ENCODE measurements around the gene UBAP1L. TPM values are rescaled to one million over a fixed set of nuclear protein-coding genes. Genes with fewer than 3 reads are reported as not detected.

UBAP1L gene
- total and polyA plus RNA-seq, 2 of the 4 experiments (the other 2 are of a cell fraction), result 0.36 to 1.1 TPM

DNA sequence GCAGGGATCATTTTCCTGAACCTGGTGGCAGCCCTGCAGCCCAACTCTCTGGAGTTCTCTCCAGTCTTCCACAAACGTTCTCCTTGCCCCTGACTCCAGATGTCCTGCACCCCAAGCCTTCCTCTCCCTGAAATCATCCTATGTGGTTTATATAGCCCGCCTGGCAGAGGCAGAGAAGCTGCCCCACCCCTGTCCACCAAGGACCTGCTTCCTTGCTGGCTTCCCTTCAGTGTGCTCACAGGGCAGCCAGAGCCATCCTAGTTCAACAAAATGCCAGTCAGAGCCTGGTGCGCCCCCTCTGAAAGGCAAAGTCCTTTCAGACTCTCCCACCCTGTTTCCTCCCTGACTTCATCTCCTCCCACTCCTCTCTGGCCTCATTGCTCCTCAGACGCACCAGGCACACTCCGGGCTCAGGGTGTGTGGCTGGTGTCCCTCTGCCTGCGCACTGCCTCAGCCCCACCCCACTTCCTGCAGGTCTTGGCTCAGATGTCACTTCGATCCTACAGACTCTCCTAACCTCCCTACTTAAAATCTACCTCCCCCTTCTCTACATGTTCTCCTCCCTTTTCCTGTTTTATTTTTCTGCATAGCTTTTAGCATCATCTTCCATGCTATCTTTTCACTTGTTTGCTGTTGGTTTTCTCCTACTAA lies 32.6 kb downstream of the UBAP1L start:
- no peaks in the 10 kb centered on the region; the same call in none of the 2 replicates for H4K20me1 ChIP-seq (ENCODE audit: insufficient read depth, low read length)
- no peaks in the 10 kb centered on the region for H3K9me3 ChIP-seq (ENCODE audit: control insufficient read depth, insufficient read depth, low read length)
- no peak overlapping the region for H3K4me2 ChIP-seq (ENCODE audit: low read depth, low read length)
- peaks cover 61% of the 10 kb centered on the region for H3K27me3 ChIP-seq (ENCODE audit: control insufficient read depth, insufficient read depth, low read length)
- H2AK5ac ChIP-seq (ENCODE audit: low read depth, low read length), result peak overlapping the region; percentile 86
- ATAC-seq (ENCODE audit: low read depth) (no peak), DNase-seq (no peak)
- in situ Hi-C loops (cut with MboI; ENCODE audit: low sequenced_read_pairs) (loop anchor here (10.0 kb wide), 1 partner anchor 48 kb away; no protein-coding TSS in a partner anchor), dilution Hi-C loops (cut with HindIII; ENCODE audit: low sequenced_read_pairs, unreplicated experiment) (no loop called here), intact Hi-C loops (cut with micrococcal nuclease) (no loop called here)
- H3K14ac ChIP-seq (replicated peaks; ENCODE audit: low read depth, low read length), result peak overlapping the region; percentile 46; the same call in 1 of the 2 replicates
- H3K9me1 ChIP-seq (ENCODE audit: insufficient read depth, low read length), result no peaks in the 10 kb centered on the region
- no peak overlapping the region for H2BK20ac ChIP-seq (ENCODE audit: low read depth, low read length)
- H3K4ac ChIP-seq (ENCODE audit: low read depth, low read length), result 0 out of 2 replicates have a peak overlapping the region, but pooled peaks have one; percentile 33
- H3K23ac ChIP-seq (ENCODE audit: low read depth, low read length), result no peak overlapping the region
- H3K4me3 ChIP-seq (ENCODE audit: insufficient read depth, low read depth, low read length), result no peak overlapping the region
- no peak overlapping the region for H2BK5ac ChIP-seq (ENCODE audit: low read depth, low read length, poor library complexity, severe bottlenecking)
- H2AK9ac ChIP-seq (replicated peaks; ENCODE audit: low read depth, low read length, poor library complexity), result peak overlapping the region; percentile 43
- H4K8ac ChIP-seq (ENCODE audit: low read depth in 2 of 2, low read length in 2 of 2), result no peak overlapping the region
- peaks cover 19% of the 10 kb centered on the region; the same call in 1 of the 2 replicates for H3K4me1 ChIP-seq (ENCODE audit: control insufficient read depth, insufficient read depth, low read length)
- H4K5ac ChIP-seq (ENCODE audit: low read depth, low read length), result no peak overlapping the region
- H2AFZ ChIP-seq (replicated peaks; ENCODE audit: low read length, poor library complexity), result peak overlapping the region; percentile 48
- H3K27ac ChIP-seq (ENCODE audit: insufficient read depth, low read length), result no peak overlapping the region
- ChIA-PET POLR2A (ENCODE audit: unreplicated experiment) (no interaction called here), CTCF (interaction anchor here (0.6 to 4.4 kb wide), 9 partner anchors 8 to 48 kb away, joined by 3 to 74 read pairs (median 6); no protein-coding TSS in a partner anchor)
- no TSS peak for BruUV-seq (replicated peaks)
- H4K91ac ChIP-seq (ENCODE audit: insufficient read depth, low read depth, low read length), result no peak overlapping the region
- no peaks in the 10 kb centered on the region for H3K79me1 ChIP-seq (ENCODE audit: low read depth in 1 of 2, low read length in 2 of 2)
- no peak overlapping the region; the same call in 1 of the 2 replicates for H3K18ac ChIP-seq (ENCODE audit: low read depth, low read length)
- 42% methylated on average over 3 of the region's 7 CpGs; no CpG with 5 or more reads in 1 of the 2 experiments for WGBS, 2 experiments (ENCODE audit: extremely low coverage in 2 of 2, insufficient read length in 1 of 2)
- H3K9ac ChIP-seq (ENCODE audit: low read depth, low read length), result no peak overlapping the region
- H2BK15ac ChIP-seq (ENCODE audit: low read depth, low read length), result no peak overlapping the region
- H3K36me3 ChIP-seq (ENCODE audit: control insufficient read depth, insufficient read depth, low read length), result no peaks in the 10 kb centered on the region
- no peak overlapping the region for H3K56ac ChIP-seq (ENCODE audit: extremely low read depth, insufficient read depth, low read length)
- TF ChIP-seq FOS (IDR thresholded peaks at IDR 0.05; ENCODE audit: low read depth, low read length), result no peak
- no peak for TF ChIP-seq MAZ (IDR thresholded peaks at IDR 0.05; ENCODE audit: borderline replicate concordance, low read depth, low read length)
- no peak for TF ChIP-seq RAD21 (IDR thresholded peaks at IDR 0.05; ENCODE audit: low read length)
- TF ChIP-seq CEBPB (IDR thresholded peaks at IDR 0.05; ENCODE audit: low read depth, low read length), result no peak
- TF ChIP-seq SMC3 (IDR thresholded peaks at IDR 0.05; ENCODE audit: low read depth, low read length), result no peak
- TF ChIP-seq BHLHE40 (IDR thresholded peaks at IDR 0.05; ENCODE audit: low read depth, low read length), result no peak
- TF ChIP-seq RCOR1 (IDR thresholded peaks at IDR 0.05; ENCODE audit: insufficient replicate concordance, low read length), result no peak
- TF ChIP-seq NFE2L2 (IDR thresholded peaks at IDR 0.05; ENCODE audit: low read depth, low read length), result no peak
- no peak for TF ChIP-seq POLR2A (IDR thresholded peaks at IDR 0.05; ENCODE audit: low read depth, low read length)
- no peak for TF ChIP-seq MAFK (IDR thresholded peaks at IDR 0.05; ENCODE audit: low read depth, low read length)
- TF ChIP-seq, protein P1, sequence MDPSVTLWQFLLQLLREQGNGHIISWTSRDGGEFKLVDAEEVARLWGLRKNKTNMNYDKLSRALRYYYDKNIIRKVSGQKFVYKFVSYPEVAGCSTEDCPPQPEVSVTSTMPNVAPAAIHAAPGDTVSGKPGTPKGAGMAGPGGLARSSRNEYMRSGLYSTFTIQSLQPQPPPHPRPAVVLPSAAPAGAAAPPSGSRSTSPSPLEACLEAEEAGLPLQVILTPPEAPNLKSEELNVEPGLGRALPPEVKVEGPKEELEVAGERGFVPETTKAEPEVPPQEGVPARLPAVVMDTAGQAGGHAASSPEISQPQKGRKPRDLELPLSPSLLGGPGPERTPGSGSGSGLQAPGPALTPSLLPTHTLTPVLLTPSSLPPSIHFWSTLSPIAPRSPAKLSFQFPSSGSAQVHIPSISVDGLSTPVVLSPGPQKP (IDR thresholded peaks at IDR 0.05; ENCODE audit: borderline replicate concordance, low read depth, low read length), result no peak
- TF ChIP-seq, protein P2, sequence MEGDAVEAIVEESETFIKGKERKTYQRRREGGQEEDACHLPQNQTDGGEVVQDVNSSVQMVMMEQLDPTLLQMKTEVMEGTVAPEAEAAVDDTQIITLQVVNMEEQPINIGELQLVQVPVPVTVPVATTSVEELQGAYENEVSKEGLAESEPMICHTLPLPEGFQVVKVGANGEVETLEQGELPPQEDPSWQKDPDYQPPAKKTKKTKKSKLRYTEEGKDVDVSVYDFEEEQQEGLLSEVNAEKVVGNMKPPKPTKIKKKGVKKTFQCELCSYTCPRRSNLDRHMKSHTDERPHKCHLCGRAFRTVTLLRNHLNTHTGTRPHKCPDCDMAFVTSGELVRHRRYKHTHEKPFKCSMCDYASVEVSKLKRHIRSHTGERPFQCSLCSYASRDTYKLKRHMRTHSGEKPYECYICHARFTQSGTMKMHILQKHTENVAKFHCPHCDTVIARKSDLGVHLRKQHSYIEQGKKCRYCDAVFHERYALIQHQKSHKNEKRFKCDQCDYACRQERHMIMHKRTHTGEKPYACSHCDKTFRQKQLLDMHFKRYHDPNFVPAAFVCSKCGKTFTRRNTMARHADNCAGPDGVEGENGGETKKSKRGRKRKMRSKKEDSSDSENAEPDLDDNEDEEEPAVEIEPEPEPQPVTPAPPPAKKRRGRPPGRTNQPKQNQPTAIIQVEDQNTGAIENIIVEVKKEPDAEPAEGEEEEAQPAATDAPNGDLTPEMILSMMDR (conservative IDR thresholded peaks at IDR 0.05; ENCODE audit: low read depth, low read length), result no peak
- peak overlapping the region; percentile 53; the same call in 1 of the 2 replicates for H2BK120ac ChIP-seq (ENCODE audit: low read depth, low read length)
